Trophoblast cell (in vitro differentiated cells and primary cell): ENCODE data around the gene CPT1A.

Source experiments
- DNase-seq, 2 donors: peaks; one replicate each; pipeline ENCODE4 v3.0.0-alpha.2; 2016
- H2AFZ ChIP-seq: 2 replicates; pipeline ENCODE4 v1.6.1; 2013; ENCODE audit warnings: low read length, moderate library complexity, mild to moderate bottlenecking; ENCODE audit not compliant: insufficient read depth, poor library complexity
- H2AK5ac ChIP-seq: 2 replicates; pipeline ENCODE4 v1.6.1; 2013; ENCODE audit warnings: mild to moderate bottlenecking, low read length
- H2BK120ac ChIP-seq: 2 replicates; pipeline ENCODE4 v1.6.1; 2013; ENCODE audit warnings: low read length, mild to moderate bottlenecking, moderate library complexity; ENCODE audit not compliant: insufficient read depth, poor library complexity
- H2BK12ac ChIP-seq: 2 replicates; pipeline ENCODE4 v1.6.1; 2013; ENCODE audit warnings: mild to moderate bottlenecking, low read length, moderate library complexity
- H2BK5ac ChIP-seq: 2 replicates; pipeline ENCODE4 v1.6.1; 2013; ENCODE audit warnings: low read length, low read depth, moderate library complexity, mild to moderate bottlenecking; ENCODE audit not compliant: poor library complexity
- H3K14ac ChIP-seq: 2 replicates; pipeline ENCODE4 v1.6.1; 2013; ENCODE audit warnings: mild to moderate bottlenecking, low read length
- H3K18ac ChIP-seq: 2 replicates; pipeline ENCODE4 v1.6.1; 2013; ENCODE audit warnings: mild to moderate bottlenecking, low read length
- H3K23ac ChIP-seq: 2 replicates; pipeline ENCODE4 v1.6.1; 2013; ENCODE audit warnings: low read length
- H3K27ac ChIP-seq: 2 replicates; pipeline ENCODE4 v1.5.1; 2013; ENCODE audit warnings: low read depth, mild to moderate bottlenecking, inconsistent platforms, low read length, moderate library complexity
- H3K27me3 ChIP-seq: 2 replicates; pipeline ENCODE4 v1.6.1; 2013; ENCODE audit warnings: inconsistent platforms, mild to moderate bottlenecking, low read length, moderate library complexity; ENCODE audit not compliant: insufficient read depth
- H3K36me3 ChIP-seq, 2 experiments: 1 replicate in 1 of 2; 2 replicates in 1 of 2; pipeline ENCODE4 v1.6.1; 2013; ENCODE audit warnings: low read length in 2 of 2, mild to moderate bottlenecking in 2 of 2, moderate library complexity in 1 of 2; ENCODE audit not compliant: insufficient read depth in 2 of 2, control insufficient read depth in 1 of 2
- H3K4ac ChIP-seq: 2 replicates; pipeline ENCODE4 v1.6.1; 2013; ENCODE audit warnings: low read depth, mild to moderate bottlenecking, low read length, moderate library complexity
- H3K4me1 ChIP-seq, 2 experiments: 1 replicate in 1 of 2; 2 replicates in 1 of 2; pipeline ENCODE4 v1.6.1; 2013; ENCODE audit warnings: low read length in 2 of 2, mild to moderate bottlenecking in 2 of 2, moderate library complexity in 1 of 2; ENCODE audit not compliant: insufficient read depth in 2 of 2, control insufficient read depth in 1 of 2
- H3K4me2 ChIP-seq: 2 replicates; pipeline ENCODE4 v1.6.1; 2013; ENCODE audit warnings: inconsistent platforms, mild to moderate bottlenecking, low read length, moderate library complexity
- H3K4me3 ChIP-seq: 2 replicates; pipeline ENCODE4 v1.5.1; 2013; ENCODE audit warnings: mild to moderate bottlenecking, low read depth, low read length, inconsistent platforms
- H3K79me1 ChIP-seq: one replicate; pipeline ENCODE4 v1.6.1; 2013; ENCODE audit warnings: low read length
- H3K79me2 ChIP-seq: 2 replicates; pipeline ENCODE4 v1.6.1; 2013; ENCODE audit warnings: low read length, mild to moderate bottlenecking; ENCODE audit not compliant: control insufficient read depth, insufficient read depth, poor library complexity
- H3K9ac ChIP-seq: 2 replicates; pipeline ENCODE4 v1.6.1; 2013; ENCODE audit warnings: mild to moderate bottlenecking, low read length
- H3K9me3 ChIP-seq: 2 replicates; pipeline ENCODE4 v1.6.1; 2013; ENCODE audit warnings: low read depth, mild to moderate bottlenecking, control low read depth, inconsistent platforms, low read length; ENCODE audit not compliant: insufficient read depth
- H4K12ac ChIP-seq: 2 replicates; pipeline ENCODE4 v1.6.1; 2013; ENCODE audit warnings: low read depth, mild to moderate bottlenecking, low read length, moderate library complexity
- H4K8ac ChIP-seq: 2 replicates; pipeline ENCODE4 v1.6.1; 2013; ENCODE audit warnings: low read depth, mild to moderate bottlenecking, low read length, moderate library complexity
- H4K91ac ChIP-seq: one replicate; pipeline ENCODE4 v1.6.1; 2013; ENCODE audit warnings: low read depth, mild to moderate bottlenecking, low read length, moderate library complexity
- WGBS: extraction: QIAGEN DNeasy Blood & Tissue Kit; methylation state at CpG from one replicate; pipeline ENCODE4 v1.1.7; 2013; ENCODE audit warnings: missing lambda C conversion rate; ENCODE audit not compliant: insufficient read length, insufficient coverage; ENCODE audit errors: extremely low coverage; 5-methylcytosine and 5-hydroxymethylcytosine counted together

CPT1A gene

GRCh38 chr11:68775951-68776388 lies 65.7 kb downstream of the CPT1A start:
- H3K9me3 ChIP-seq = peaks cover 3% of the 10 kb centered on the region

DNA sequence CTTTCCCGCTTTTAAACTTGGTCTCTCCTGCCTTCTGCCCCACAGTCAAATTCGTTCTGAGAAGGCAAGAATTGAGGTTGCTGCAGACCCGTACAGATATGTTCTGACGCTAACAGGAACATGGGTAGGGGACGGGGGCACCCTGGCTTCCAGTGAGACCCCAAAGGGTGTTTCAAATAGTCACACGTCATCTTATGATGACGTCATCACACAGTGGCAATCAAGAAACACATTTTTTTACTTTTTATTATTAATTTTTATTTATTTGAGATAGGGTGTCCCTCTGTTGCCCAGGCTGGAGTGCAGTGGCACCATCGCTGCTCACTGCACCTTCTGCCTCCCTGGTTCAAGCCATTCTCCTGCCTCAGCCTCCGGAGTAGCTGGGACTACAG lies 67.5 kb downstream of the CPT1A start:
- Histone ChIP-seq H3K36me3 (no peaks in the 10 kb centered on the region), H2BK5ac (no peak overlapping the region), H2BK12ac (no peak overlapping the region), H3K79me1 (no peaks in the 10 kb centered on the region), H3K4me1 (peaks cover 8% of the 10 kb centered on the region in 2 experiments), H2AFZ (no peak overlapping the region), H4K12ac (no peak overlapping the region), H3K18ac (no peak overlapping the region), H3K4me3 (no peak overlapping the region), H3K9ac (no peak overlapping the region), H2BK120ac (no peak overlapping the region), H3K23ac (no peak overlapping the region), H3K4ac (no peak overlapping the region), H3K27ac (no peak overlapping the region), H2AK5ac (no peak overlapping the region), H3K4me2 (no peak overlapping the region), H3K14ac (no peak overlapping the region), H3K9me3 (peaks cover 3% of the 10 kb centered on the region), H3K79me2 (no peaks in the 10 kb centered on the region), H4K91ac (no peak overlapping the region), H4K8ac (no peak overlapping the region), H3K27me3 (no peaks in the 10 kb centered on the region)
- WGBS = no CpG with 5 or more reads among the region's 9 CpGs
- DNase-seq = no peak

More at GRCh38 chr11:68775951-68776388, 65.7 kb downstream of the CPT1A start:
- no peak overlapping the region for H3K18ac ChIP-seq
- H2BK12ac ChIP-seq = no peak overlapping the region
- DNase-seq = peak; percentile 98 to 99
- no peaks in the 10 kb centered on the region for H3K79me2 ChIP-seq
- WGBS = no CpG with 5 or more reads among the region's 4 CpGs
- no peak overlapping the region for H3K27ac ChIP-seq
- no peak overlapping the region for H3K4me3 ChIP-seq
- no peak overlapping the region for H4K91ac ChIP-seq
- no peak overlapping the region for H3K4me2 ChIP-seq
- H3K23ac ChIP-seq = no peak overlapping the region
- H4K12ac ChIP-seq = no peak overlapping the region
- H2BK120ac ChIP-seq = no peak overlapping the region
- H3K9ac ChIP-seq = no peak overlapping the region
- no peaks in the 10 kb centered on the region for H3K27me3 ChIP-seq
- no peak overlapping the region for H4K8ac ChIP-seq
- H2BK5ac ChIP-seq = no peak overlapping the region
- H3K79me1 ChIP-seq = no peaks in the 10 kb centered on the region
- no peak overlapping the region for H3K14ac ChIP-seq
- H2AFZ ChIP-seq = no peak overlapping the region
- H2AK5ac ChIP-seq = no peak overlapping the region
- H3K36me3 ChIP-seq = no peaks in the 10 kb centered on the region
- H3K4me1 ChIP-seq = peaks cover 8% of the 10 kb centered on the region in 2 experiments
- no peak overlapping the region for H3K4ac ChIP-seq

- Histone ChIP-seq H3K9me3 (peaks cover 3% of the 10 kb centered on the region), H3K79me2 (no peaks in the 10 kb centered on the region), H3K27me3 (no peaks in the 10 kb centered on the region), H3K4me2 (no peak overlapping the region), H2BK5ac (no peak overlapping the region), H3K14ac (no peak overlapping the region), H3K4me3 (no peak overlapping the region), H3K27ac (no peak overlapping the region), H3K4ac (no peak overlapping the region), H3K4me1 (peaks cover 8% of the 10 kb centered on the region in 2 experiments), H4K8ac (no peak overlapping the region), H3K23ac (no peak overlapping the region), H3K9ac (no peak overlapping the region), H3K18ac (no peak overlapping the region), H2AFZ (no peak overlapping the region), H4K12ac (no peak overlapping the region), H3K36me3 (no peaks in the 10 kb centered on the region), H2BK12ac (no peak overlapping the region), H2AK5ac (no peak overlapping the region), H4K91ac (no peak overlapping the region), H2BK120ac (no peak overlapping the region), H3K79me1 (no peaks in the 10 kb centered on the region)
- no CpG with 5 or more reads among the region's 22 CpGs for WGBS
- DNase-seq = peak in 1 of 2 donors; percentile 63
Observed at GRCh38 chr11:68773521-68774193, 68.1 kb downstream of the CPT1A start.

DNA sequence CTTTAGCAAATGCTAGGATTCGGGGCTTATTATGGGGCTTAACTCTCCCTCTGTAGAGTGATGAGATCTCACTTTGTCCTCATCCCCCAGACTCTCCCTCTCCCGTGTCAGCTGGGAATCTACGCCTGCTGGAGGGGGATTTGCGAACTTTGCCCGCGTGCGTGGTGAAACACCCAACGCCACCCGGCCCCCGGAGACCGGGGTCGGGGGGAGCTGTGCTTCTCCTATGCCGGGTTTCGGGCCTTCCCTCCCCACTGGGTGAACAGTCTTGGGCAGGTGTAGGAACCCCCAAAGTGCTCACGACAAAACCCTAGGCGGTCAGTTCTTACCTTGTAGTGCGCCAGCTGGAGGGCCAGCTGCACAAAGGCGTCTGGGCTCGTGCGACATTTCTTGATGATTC lies 68.8 kb downstream of the CPT1A start:
- Histone ChIP-seq H4K91ac (no peak overlapping the region), H3K79me1 (no peaks in the 10 kb centered on the region), H4K12ac (no peak overlapping the region), H3K4me1 (peaks cover 8% of the 10 kb centered on the region in 2 experiments), H2AK5ac (no peak overlapping the region), H2BK12ac (no peak overlapping the region), H3K36me3 (no peaks in the 10 kb centered on the region), H3K4me3 (no peak overlapping the region), H3K23ac (no peak overlapping the region), H3K14ac (no peak overlapping the region), H3K9me3 (peaks cover 3% of the 10 kb centered on the region), H2BK120ac (no peak overlapping the region), H3K79me2 (no peaks in the 10 kb centered on the region), H2BK5ac (no peak overlapping the region), H3K9ac (no peak overlapping the region), H3K27me3 (no peaks in the 10 kb centered on the region), H3K27ac (no peak overlapping the region), H3K4me2 (no peak overlapping the region), H4K8ac (no peak overlapping the region), H3K4ac (no peak overlapping the region), H3K18ac (no peak overlapping the region), H2AFZ (no peak overlapping the region)
- no CpG with 5 or more reads among the region's 20 CpGs for WGBS
- no peak for DNase-seq
